ENCODE measurements around the gene LRP11. TPM values are rescaled to one million over a fixed set of nuclear protein-coding genes. Genes with fewer than 3 reads are reported as not detected.
"Not testable (repeated sequence)": the region's sequence is repeated elsewhere in the genome, so short reads cannot be mapped to it uniquely, and the experiment has no call there.

Gene LRP11
- total RNA-seq, 1 donor from 2014 or later = 10.8 TPM

GRCh38 chr6:149852881-149853280 is 11.3 kb downstream of the LRP11 start:
- Mint-ChIP-seq H3K9me3 (ENCODE audit: unreplicated experiment) (no peaks in the 10 kb centered on the region), H3K4me1 (ENCODE audit: low read depth, unreplicated experiment) (no peaks in the 10 kb centered on the region), H3K27ac (ENCODE audit: unreplicated experiment) (no peak overlapping the region), H3K36me3 (ENCODE audit: unreplicated experiment) (peaks cover 13% of the 10 kb centered on the region), H3K4me3 (ENCODE audit: unreplicated experiment) (no peak overlapping the region), H3K27me3 (ENCODE audit: unreplicated experiment) (no peaks in the 10 kb centered on the region)
- DNase-seq = no peak
- TF ChIP-seq, protein P1, sequence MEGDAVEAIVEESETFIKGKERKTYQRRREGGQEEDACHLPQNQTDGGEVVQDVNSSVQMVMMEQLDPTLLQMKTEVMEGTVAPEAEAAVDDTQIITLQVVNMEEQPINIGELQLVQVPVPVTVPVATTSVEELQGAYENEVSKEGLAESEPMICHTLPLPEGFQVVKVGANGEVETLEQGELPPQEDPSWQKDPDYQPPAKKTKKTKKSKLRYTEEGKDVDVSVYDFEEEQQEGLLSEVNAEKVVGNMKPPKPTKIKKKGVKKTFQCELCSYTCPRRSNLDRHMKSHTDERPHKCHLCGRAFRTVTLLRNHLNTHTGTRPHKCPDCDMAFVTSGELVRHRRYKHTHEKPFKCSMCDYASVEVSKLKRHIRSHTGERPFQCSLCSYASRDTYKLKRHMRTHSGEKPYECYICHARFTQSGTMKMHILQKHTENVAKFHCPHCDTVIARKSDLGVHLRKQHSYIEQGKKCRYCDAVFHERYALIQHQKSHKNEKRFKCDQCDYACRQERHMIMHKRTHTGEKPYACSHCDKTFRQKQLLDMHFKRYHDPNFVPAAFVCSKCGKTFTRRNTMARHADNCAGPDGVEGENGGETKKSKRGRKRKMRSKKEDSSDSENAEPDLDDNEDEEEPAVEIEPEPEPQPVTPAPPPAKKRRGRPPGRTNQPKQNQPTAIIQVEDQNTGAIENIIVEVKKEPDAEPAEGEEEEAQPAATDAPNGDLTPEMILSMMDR (IDR thresholded peaks at IDR 0.05; ENCODE audit: partially characterized antibody, unreplicated experiment) = no peak

DNA sequence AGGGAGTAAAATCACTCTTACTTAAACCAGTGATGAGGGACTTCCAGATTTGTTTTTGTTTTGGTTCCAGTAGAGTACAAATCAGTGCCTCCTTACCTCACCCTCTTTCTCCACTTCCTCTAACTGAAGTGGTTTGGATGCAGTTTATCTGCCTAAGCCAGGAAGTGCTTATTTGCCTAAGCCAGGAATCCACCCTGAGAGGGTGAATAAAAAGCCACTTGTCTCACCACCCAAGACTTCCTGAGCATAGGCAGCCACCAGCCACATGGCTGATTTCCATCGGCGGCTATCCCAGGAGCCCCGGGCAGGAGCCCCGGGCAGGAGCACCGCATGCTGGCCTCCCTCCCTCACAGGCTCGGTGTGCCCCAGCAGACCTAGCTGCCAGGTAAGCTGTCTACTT is 12.0 kb downstream of the LRP11 start:
- Mint-ChIP-seq H3K36me3 (ENCODE audit: unreplicated experiment) (peaks cover 13% of the 10 kb centered on the region), H3K4me3 (ENCODE audit: unreplicated experiment) (no peak overlapping the region), H3K27ac (ENCODE audit: unreplicated experiment) (no peak overlapping the region), H3K27me3 (ENCODE audit: unreplicated experiment) (no peaks in the 10 kb centered on the region), H3K4me1 (ENCODE audit: low read depth, unreplicated experiment) (no peaks in the 10 kb centered on the region), H3K9me3 (ENCODE audit: unreplicated experiment) (no peaks in the 10 kb centered on the region)
- TF ChIP-seq, protein P1 (IDR thresholded peaks at IDR 0.05; ENCODE audit: partially characterized antibody, unreplicated experiment) = no peak
- DNase-seq = no peak

DNA sequence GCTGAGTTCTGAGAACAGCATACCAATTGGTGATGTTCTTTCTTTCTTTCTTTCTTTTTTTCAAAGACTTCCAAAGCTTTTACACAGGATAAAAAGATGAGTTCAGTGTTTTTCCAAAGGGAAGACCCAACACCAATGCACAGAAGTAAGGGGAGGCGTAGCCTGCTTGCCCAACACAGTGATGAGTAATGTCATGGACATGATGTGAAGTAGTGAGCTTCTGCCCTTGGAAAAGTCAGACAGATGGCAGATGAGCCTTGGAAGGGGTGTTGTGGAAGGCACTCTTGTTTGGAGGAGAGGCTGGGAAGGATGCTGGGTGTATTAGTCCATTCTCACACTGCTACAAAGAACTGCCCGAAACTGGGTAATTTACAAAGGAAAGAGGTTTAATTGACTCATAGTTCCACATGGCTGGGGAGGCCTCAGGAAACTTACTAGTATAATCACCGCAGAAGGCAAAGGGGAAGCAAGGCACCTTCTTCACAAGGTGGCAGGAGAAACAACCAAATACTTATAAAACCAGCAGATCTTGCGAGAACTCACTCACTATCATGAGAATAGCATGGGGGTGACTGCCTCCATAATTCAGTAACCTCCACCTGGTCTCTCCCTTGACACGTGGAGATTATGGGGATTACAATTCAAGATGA is 12.6 kb downstream of the LRP11 start:
- Mint-ChIP-seq H3K27ac (ENCODE audit: unreplicated experiment) (no peak overlapping the region), H3K4me3 (ENCODE audit: unreplicated experiment) (no peak overlapping the region), H3K27me3 (ENCODE audit: unreplicated experiment) (no peaks in the 10 kb centered on the region), H3K36me3 (ENCODE audit: unreplicated experiment) (peaks cover 13% of the 10 kb centered on the region), H3K9me3 (ENCODE audit: unreplicated experiment) (no peaks in the 10 kb centered on the region), H3K4me1 (ENCODE audit: low read depth, unreplicated experiment) (no peaks in the 10 kb centered on the region)
- TF ChIP-seq, protein P1 (IDR thresholded peaks at IDR 0.05; ENCODE audit: partially characterized antibody, unreplicated experiment) = no peak
- no peak for DNase-seq

GRCh38 chr6:149848343-149848742 is 15.8 kb downstream of the LRP11 start:
- H3K27ac Mint-ChIP-seq (ENCODE audit: unreplicated experiment); DNase-seq; H3K27me3 Mint-ChIP-seq (ENCODE audit: unreplicated experiment); H3K9me3 Mint-ChIP-seq (ENCODE audit: unreplicated experiment); H3K4me3 Mint-ChIP-seq (ENCODE audit: unreplicated experiment); H3K4me1 Mint-ChIP-seq (ENCODE audit: low read depth, unreplicated experiment): not testable (repeated sequence)
- peaks cover 17% of the 10 kb centered on the region for H3K36me3 Mint-ChIP-seq (ENCODE audit: unreplicated experiment)

DNA sequence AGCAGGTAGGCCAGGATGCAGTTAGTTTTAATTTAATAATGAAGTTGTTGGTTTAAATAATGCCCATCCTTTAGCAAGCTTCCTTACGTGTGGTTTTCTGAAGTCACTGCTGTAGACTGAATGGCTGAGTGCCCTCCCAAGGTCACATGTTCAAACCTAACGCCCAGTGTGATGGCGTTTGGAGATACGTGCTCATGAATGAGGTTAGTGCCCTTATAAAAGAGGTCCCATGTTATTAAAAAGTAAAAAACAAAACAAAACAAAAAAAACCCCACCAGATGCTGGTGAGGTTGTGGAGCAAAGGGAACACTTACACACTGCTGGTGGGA is 16.3 kb downstream of the LRP11 start:
- no peaks in the 10 kb centered on the region for H3K4me1 Mint-ChIP-seq (ENCODE audit: low read depth, unreplicated experiment)
- H3K4me3 Mint-ChIP-seq (ENCODE audit: unreplicated experiment) = no peak overlapping the region
- TF ChIP-seq, protein P1 (IDR thresholded peaks at IDR 0.05; ENCODE audit: partially characterized antibody, unreplicated experiment) = no peak
- peaks cover 2% of the 10 kb centered on the region for H3K27me3 Mint-ChIP-seq (ENCODE audit: unreplicated experiment)
- no peak overlapping the region for H3K27ac Mint-ChIP-seq (ENCODE audit: unreplicated experiment)
- DNase-seq = no peak
- H3K9me3 Mint-ChIP-seq (ENCODE audit: unreplicated experiment) = peaks cover 2% of the 10 kb centered on the region
- H3K36me3 Mint-ChIP-seq (ENCODE audit: unreplicated experiment) = peaks cover 17% of the 10 kb centered on the region

All from glutamatergic neuron (in vitro differentiated cells).